Fibroblast of lung (primary cell): ENCODE results near the gene ASAP2. TPM values are rescaled to one million over a fixed set of nuclear protein-coding genes. Genes with fewer than 3 reads are reported as not detected.

Source experiments
- DNase-seq, 2 donors: peaks; one replicate each; pipeline versions ENCODE4 v3.0.0 to v3.0.0-alpha.2; 2010; ENCODE audit warnings: low read depth in 2 of 2
- H2AFZ ChIP-seq: 2 replicates; pipeline ENCODE4 v1.5.1; 2012; ENCODE audit warnings: low read length, control low read depth, inconsistent platforms
- H3K27ac ChIP-seq: 2 replicates; pipeline ENCODE4 v1.5.1; 2011; ENCODE audit warnings: low read length, control low read depth; ENCODE audit not compliant: insufficient read depth
- H3K27me3 ChIP-seq: 2 replicates; pipeline ENCODE4 v1.5.1; 2011; ENCODE audit warnings: mild to moderate bottlenecking, low read length; ENCODE audit not compliant: control insufficient read depth, insufficient read depth
- H3K36me3 ChIP-seq: 2 replicates; pipeline ENCODE4 v1.5.1; 2011; ENCODE audit warnings: low read length; ENCODE audit not compliant: control insufficient read depth, insufficient read depth
- H3K4me1 ChIP-seq: 2 replicates; pipeline ENCODE4 v1.5.1; 2011; ENCODE audit warnings: low read length; ENCODE audit not compliant: control insufficient read depth, insufficient read depth; ENCODE audit errors: extremely low read depth
- H3K4me2 ChIP-seq: 2 replicates; pipeline ENCODE4 v1.5.1; 2011; ENCODE audit warnings: low read length, control low read depth; ENCODE audit not compliant: insufficient read depth; ENCODE audit errors: extremely low read depth
- H3K4me3 ChIP-seq, 4 experiments: fragments of 200-600 bp in 1 of 4; sonication (generic) in 1 of 4; replicated peaks in 1 of 4; 2 replicates each; pipeline ENCODE4 v1.5.1; 2011 to 2016; ENCODE audit warnings: low read length in 4 of 4, low read depth in 3 of 4, mild to moderate bottlenecking in 3 of 4, control low read depth in 2 of 4, inconsistent platforms in 1 of 4, mixed read lengths in 1 of 4; ENCODE audit not compliant: insufficient read depth in 1 of 4; ENCODE audit errors: control extremely low read depth in 1 of 4
- H3K79me2 ChIP-seq: 2 replicates; pipeline ENCODE4 v1.5.1; 2012; ENCODE audit warnings: mild to moderate bottlenecking, low read length, inconsistent platforms; ENCODE audit not compliant: control insufficient read depth, insufficient read depth
- H3K9ac ChIP-seq: 2 replicates; pipeline ENCODE4 v1.5.1; 2011; ENCODE audit warnings: mild to moderate bottlenecking, low read length, control low read depth; ENCODE audit not compliant: insufficient read depth
- H3K9me3 ChIP-seq: 2 replicates; pipeline ENCODE4 v1.5.1; 2012; ENCODE audit warnings: low read depth, low read length; ENCODE audit not compliant: control insufficient read depth, insufficient read depth
- H4K20me1 ChIP-seq: 2 replicates; pipeline ENCODE4 v1.5.1; 2011; ENCODE audit warnings: low read length; ENCODE audit not compliant: control insufficient read depth, insufficient read depth; ENCODE audit errors: extremely low read depth
- EZH2 ChIP-seq: IDR thresholded peaks from 2 replicates; pipeline ENCODE4 v1.5.1; 2012; ENCODE audit warnings: low read length, control low read depth, mild to moderate bottlenecking; ENCODE audit errors: missing control alignments
- polyA plus RNA-seq, 2 donors: library from polyadenylated mRNA; depleted of rRNA in 1 of 2; stranded (reverse) in 1 of 2; unstranded in 1 of 2; fragments of >200 nt; gene quantifications; 2 replicates each; pipeline ENCODE4 v1.2.1, GENCODE V29; 2011 to 2012; ENCODE audit warnings: missing spikeins in 1 of 2
- total RNA-seq: library from RNA; depleted of rRNA; stranded (reverse); fragments of >200 nt; gene quantifications from 2 replicates; pipeline ENCODE4 v1.2.1, GENCODE V29; 2014
- TF ChIP-seq, protein P1 (sequence below), 2 donors: IDR thresholded peaks in 1 of 2; conservative IDR thresholded peaks in 1 of 2; 1 replicate in 1 of 2; 2 replicates in 1 of 2; pipeline ENCODE4 v1.5.1; 2011 to 2012; ENCODE audit warnings: low read length in 2 of 2, control low read depth in 1 of 2, inconsistent platforms in 1 of 2, low read depth in 1 of 2, mild to moderate bottlenecking in 1 of 2

The ASAP2 gene
- total and polyA plus RNA-seq, 2 donors (not counting 1 experiment from before 2014, with no cell fraction given): 19.2 to 19.9 TPM

- TF ChIP-seq EZH2: no peak
- TF ChIP-seq, protein P1, sequence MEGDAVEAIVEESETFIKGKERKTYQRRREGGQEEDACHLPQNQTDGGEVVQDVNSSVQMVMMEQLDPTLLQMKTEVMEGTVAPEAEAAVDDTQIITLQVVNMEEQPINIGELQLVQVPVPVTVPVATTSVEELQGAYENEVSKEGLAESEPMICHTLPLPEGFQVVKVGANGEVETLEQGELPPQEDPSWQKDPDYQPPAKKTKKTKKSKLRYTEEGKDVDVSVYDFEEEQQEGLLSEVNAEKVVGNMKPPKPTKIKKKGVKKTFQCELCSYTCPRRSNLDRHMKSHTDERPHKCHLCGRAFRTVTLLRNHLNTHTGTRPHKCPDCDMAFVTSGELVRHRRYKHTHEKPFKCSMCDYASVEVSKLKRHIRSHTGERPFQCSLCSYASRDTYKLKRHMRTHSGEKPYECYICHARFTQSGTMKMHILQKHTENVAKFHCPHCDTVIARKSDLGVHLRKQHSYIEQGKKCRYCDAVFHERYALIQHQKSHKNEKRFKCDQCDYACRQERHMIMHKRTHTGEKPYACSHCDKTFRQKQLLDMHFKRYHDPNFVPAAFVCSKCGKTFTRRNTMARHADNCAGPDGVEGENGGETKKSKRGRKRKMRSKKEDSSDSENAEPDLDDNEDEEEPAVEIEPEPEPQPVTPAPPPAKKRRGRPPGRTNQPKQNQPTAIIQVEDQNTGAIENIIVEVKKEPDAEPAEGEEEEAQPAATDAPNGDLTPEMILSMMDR (conservative IDR thresholded peaks at IDR 0.05 in 1 of 2, IDR thresholded peaks at IDR 0.05 in 1 of 2; ENCODE audit: low read depth in 1 of 2, low read length in 2 of 2): no peak
- Histone ChIP-seq H3K9ac (no peak overlapping the region), H3K4me2 (no peak overlapping the region), H3K4me3 (no peak overlapping the region), H3K36me3 (no peaks in the 10 kb centered on the region), H2AFZ (no peak overlapping the region), H3K9me3 (no peaks in the 10 kb centered on the region), H3K79me2 (no peaks in the 10 kb centered on the region), H3K27ac (no peak overlapping the region), H4K20me1 (no peaks in the 10 kb centered on the region), H3K4me1 (peaks cover 4% of the 10 kb centered on the region), H3K27me3 (no peaks in the 10 kb centered on the region)
- no peak for DNase-seq
These were observed 10.0 kb upstream of the ASAP2 start for GRCh38 chr2:9196637-9197036.

DNA sequence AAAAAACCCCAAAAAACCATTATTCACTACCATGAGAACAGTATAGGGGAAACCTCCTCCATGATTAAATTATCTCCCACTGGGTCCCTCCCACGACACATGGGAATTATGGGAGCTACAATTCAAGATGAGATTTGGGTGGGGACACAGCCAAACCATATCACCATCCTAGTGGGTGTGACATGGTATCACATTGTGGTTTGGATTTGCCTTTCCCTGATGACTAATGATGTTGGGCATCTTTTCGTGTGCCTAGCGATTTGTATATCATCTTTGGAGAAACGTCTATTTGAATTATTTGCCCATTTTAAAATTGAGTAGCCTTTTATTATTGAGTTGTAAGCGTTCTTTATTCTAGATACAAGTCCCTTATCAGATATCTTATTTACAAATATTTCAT lies 8.7 kb upstream of the ASAP2 start:
- no peak overlapping the region for H3K4me3 ChIP-seq
- no peak overlapping the region for H3K27ac ChIP-seq
- no peaks in the 10 kb centered on the region for H3K36me3 ChIP-seq
- no peak for TF ChIP-seq EZH2
- TF ChIP-seq, protein P1 (conservative IDR thresholded peaks at IDR 0.05 in 1 of 2, IDR thresholded peaks at IDR 0.05 in 1 of 2; ENCODE audit: low read depth in 1 of 2, low read length in 2 of 2): no peak
- no peaks in the 10 kb centered on the region for H3K79me2 ChIP-seq
- peaks cover 2% of the 10 kb centered on the region for H3K4me1 ChIP-seq
- no peak overlapping the region for H3K9ac ChIP-seq
- no peak overlapping the region for H3K4me2 ChIP-seq
- H2AFZ ChIP-seq: no peak overlapping the region
- no peaks in the 10 kb centered on the region for H3K9me3 ChIP-seq
- H4K20me1 ChIP-seq: no peaks in the 10 kb centered on the region
- no peaks in the 10 kb centered on the region for H3K27me3 ChIP-seq
- no peak for DNase-seq

- H3K79me2 ChIP-seq: no peaks in the 10 kb centered on the region
- H3K4me1 ChIP-seq: peaks cover 2% of the 10 kb centered on the region
- no peak overlapping the region for H3K9ac ChIP-seq
- TF ChIP-seq, protein P1 (conservative IDR thresholded peaks at IDR 0.05 in 1 of 2, IDR thresholded peaks at IDR 0.05 in 1 of 2; ENCODE audit: low read depth in 1 of 2, low read length in 2 of 2): no peak
- no peak for TF ChIP-seq EZH2
- H3K9me3 ChIP-seq: no peaks in the 10 kb centered on the region
- peak; percentile 69 to 71 for DNase-seq
- no peak overlapping the region for H3K27ac ChIP-seq
- H3K36me3 ChIP-seq: no peaks in the 10 kb centered on the region
- H3K27me3 ChIP-seq: no peaks in the 10 kb centered on the region
- H3K4me3 ChIP-seq: no peak overlapping the region
- no peak overlapping the region for H2AFZ ChIP-seq
- no peak overlapping the region for H3K4me2 ChIP-seq
- no peaks in the 10 kb centered on the region for H4K20me1 ChIP-seq
These were observed 6.6 kb upstream of the ASAP2 start for GRCh38 chr2:9199716-9200632.
